ENCODE data around the gene RAB3GAP2.
"Not testable (repeated sequence)": the region's sequence is repeated elsewhere in the genome, so short reads cannot be mapped to it uniquely, and the experiment has no call there.

The RAB3GAP2 gene, protein sequence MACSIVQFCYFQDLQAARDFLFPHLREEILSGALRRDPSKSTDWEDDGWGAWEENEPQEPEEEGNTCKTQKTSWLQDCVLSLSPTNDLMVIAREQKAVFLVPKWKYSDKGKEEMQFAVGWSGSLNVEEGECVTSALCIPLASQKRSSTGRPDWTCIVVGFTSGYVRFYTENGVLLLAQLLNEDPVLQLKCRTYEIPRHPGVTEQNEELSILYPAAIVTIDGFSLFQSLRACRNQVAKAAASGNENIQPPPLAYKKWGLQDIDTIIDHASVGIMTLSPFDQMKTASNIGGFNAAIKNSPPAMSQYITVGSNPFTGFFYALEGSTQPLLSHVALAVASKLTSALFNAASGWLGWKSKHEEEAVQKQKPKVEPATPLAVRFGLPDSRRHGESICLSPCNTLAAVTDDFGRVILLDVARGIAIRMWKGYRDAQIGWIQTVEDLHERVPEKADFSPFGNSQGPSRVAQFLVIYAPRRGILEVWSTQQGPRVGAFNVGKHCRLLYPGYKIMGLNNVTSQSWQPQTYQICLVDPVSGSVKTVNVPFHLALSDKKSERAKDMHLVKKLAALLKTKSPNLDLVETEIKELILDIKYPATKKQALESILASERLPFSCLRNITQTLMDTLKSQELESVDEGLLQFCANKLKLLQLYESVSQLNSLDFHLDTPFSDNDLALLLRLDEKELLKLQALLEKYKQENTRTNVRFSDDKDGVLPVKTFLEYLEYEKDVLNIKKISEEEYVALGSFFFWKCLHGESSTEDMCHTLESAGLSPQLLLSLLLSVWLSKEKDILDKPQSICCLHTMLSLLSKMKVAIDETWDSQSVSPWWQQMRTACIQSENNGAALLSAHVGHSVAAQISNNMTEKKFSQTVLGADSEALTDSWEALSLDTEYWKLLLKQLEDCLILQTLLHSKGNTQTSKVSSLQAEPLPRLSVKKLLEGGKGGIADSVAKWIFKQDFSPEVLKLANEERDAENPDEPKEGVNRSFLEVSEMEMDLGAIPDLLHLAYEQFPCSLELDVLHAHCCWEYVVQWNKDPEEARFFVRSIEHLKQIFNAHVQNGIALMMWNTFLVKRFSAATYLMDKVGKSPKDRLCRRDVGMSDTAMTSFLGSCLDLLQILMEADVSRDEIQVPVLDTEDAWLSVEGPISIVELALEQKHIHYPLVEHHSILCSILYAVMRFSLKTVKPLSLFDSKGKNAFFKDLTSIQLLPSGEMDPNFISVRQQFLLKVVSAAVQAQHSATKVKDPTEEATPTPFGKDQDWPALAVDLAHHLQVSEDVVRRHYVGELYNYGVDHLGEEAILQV (N-terminal part only)

DNA sequence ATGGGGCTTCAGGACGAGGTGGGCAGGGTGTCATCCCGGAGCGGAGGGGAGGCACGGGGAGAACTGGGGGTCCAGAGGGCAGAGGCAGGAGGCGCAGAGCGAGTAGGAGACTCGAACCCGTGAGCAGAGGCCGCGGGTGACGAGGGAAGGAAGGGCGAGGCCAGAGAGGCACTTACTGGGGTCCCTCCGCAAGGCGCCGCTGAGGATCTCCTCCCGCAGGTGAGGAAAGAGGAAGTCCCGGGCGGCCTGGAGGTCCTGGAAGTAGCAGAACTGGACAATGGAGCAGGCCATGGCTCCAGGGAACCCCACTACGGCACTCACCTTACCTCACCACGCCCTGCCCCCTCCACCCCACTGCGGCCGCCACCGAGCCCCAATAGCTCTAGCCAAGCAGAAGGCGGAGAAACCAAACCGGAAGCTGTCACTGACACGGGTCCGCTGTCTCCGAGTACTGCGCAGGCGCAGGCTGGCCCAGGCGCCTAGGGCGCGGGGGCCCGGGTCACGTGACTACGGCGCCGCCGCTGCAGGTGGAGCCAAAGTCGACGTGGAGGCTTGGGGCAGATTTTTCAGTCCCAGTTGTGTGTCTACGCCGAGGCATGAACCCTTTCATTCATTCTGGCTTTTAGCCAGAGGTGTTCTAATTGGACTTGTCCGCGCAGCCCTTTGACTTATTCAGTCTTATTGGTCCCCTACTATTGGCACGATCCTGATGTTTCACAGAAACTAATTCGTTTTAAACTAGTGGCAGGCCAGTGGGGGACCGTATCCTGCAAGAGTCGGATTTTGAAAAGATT lies at the start of gene RAB3GAP2:
TSS of gene RAB3GAP2 (minus strand) at position 407 of the 794 bp plus-strand sequence. CDS start at position 291, 116 bp downstream.
- DNase-seq (ENCODE audit: low spot score) = peak; percentile 98

DNA sequence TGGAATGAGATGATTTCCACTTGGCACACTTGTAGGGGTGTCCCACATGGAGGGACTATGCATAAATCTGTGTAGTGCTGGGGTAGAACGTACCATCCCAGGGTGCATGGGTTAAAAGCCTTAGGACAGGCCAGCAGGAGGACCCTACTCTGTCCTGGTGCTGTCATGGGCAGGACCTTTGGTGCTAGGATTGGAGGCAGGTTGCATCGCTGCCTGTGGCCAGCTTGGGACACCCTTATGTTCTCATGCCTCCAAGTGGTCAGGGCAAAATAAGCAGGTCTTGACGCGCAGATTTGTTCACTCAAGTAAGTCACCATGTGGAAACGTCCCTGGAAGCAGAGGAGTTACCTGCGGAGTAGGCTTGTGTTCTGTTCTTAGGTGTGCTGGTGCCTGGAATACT lies 49.5 kb upstream of the RAB3GAP2 start:
- no peak for DNase-seq (ENCODE audit: low spot score)

DNA sequence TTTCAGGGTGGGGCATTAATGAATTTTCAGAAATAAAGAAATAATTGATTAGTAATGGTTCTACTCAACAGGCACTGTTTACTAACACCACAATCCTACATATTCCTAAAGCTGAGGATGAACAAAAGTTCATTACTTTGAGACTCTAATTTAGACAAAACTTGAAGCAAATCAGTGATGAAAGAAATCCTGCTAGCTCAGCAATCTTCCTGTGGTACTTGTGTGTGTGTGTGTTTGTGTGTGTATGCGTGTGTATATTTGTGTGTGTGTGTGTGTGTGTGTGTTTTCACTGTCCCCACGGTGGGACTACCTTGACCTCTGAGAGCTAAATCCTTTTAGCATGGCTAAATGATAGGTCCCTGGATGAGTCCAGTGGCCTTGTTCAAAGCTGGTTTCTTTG lies 48.5 kb upstream of the RAB3GAP2 start:
- no peak for DNase-seq (ENCODE audit: low spot score)

DNA sequence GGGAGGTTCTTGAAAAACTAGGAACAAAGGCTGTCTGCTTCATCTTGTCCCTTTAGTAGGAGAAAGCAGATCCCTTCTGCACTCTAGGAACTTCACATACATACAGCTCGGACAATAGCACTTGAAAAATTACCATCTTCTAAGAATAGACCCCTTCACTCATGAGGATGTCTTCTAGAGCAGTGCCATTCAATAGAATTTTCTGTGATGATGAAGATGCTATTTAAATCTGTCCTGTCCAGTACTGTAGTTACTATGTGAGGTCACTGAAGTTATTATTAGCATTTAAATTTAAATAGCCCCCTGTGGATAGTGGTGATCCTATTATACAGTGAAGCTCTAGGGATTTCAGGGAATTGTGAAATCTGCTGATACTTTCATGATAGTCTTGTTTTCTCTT lies 46.4 kb upstream of the RAB3GAP2 start:
- no peak for DNase-seq (ENCODE audit: low spot score)

DNA sequence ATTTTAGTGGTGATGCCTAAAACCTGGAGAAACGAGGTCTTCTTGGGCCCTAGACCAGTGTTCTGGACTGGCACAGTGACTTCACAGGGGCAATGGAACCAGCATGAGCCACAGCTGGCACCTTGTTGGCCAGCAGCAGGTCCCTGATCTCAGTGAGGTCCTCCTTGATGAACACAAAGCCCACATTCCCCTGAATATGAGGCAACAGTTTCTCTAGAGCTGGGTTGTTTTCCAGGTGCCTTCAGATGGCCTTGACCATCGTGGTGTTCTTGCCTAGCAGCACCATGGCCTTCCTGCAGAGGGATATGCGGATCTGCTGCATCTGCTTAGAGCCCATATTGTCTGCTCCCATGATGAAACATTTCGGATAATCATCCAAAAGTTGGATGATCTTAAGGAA lies 44.9 kb upstream of the RAB3GAP2 start:
- DNase-seq (ENCODE audit: low spot score) = no peak

DNA sequence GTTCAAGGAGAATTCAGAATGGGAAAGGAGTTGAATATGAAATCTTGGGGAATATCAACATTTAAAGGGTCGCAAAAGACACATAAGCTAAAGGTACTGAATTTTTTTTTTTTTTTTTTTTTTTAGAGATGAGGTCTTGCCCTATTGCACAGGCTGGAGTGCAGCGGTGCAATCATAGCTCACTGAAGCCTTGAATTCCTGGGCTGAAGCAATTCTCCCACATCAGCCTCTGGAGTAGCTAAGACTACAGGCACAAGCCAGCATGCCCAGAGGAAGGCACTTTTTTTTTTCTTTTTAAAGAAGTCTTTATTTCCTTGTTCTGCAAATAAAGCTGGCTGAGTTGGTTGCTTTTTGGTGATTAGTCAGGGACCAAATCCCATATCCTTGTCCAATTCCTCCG lies 44.1 kb upstream of the RAB3GAP2 start:
- DNase-seq (ENCODE audit: low spot score) = no peak

DNA sequence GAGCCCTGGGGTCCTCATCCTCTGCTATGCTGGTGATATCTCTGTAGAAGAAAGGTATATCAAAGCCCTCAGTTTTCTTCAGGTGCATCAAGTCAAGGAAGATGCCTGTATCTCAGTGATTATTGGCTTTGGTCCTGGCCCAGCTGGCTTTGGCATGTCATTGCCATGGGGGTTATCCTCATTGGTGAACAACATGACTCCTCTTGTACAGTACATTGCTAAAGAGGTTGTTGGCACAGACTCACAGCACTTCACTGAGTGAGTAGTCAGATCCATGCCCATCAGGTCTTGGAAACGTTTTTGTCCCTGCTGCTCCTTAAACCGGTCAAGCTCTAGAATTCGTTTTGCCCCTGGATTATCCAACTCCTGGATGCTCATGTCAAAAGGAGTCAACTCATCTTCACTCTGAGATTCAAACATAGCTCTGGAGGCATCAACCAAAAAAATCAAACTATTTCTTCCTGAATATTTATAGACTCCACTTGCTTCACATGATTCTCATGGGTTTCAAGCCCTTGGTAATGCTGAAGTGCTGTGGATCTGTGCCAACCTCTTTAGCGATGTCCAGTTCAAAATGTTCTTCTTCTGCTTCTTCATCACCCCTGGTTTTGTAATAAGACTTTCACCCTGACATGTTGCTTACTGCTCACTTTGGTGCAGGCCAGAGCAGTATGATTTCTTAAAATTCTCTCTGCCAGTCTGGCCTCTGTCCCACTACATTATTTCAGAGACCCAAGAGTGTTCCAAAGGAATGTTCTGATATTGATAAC lies 43.0 kb upstream of the RAB3GAP2 start:
- no peak for DNase-seq (ENCODE audit: low spot score)

DNA sequence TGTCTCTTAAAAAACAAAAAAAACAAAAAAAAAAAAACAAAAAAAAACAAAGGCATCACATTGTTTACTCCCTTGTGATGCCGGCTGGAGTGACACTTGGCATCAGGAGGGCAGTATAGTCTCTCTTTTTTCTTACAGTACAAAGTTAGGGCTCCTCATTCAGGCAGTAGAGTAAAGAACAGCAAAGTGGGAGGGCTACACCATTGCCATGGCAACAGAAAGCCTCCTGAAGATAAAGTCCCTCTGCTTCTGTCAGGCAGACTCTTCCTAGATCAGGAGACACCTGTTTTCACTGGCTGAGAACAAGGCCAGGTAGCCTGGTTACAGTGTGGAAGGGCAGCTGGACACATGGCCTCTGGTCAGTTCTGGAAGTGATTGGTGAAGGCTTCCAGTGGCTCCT lies 41.3 kb upstream of the RAB3GAP2 start:
- DNase-seq (ENCODE audit: low spot score) = no peak

DNA sequence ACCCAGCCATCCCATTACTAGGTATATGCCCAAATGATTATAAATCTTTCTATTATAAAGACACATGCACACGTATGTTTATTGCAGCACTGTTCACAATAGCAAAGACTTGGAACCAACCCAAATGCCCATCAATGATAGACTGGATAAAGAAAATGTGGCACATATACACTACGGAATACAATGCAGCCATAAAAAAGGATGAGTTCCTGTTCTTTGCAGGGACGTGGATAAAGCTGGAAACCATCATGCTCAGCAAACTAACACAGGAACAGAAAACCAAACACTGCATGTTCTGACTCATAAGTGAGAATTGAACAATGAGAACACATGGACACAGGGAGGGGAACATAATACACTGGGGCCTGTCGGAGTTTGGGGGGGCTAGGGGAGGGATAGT lies 37.9 kb upstream of the RAB3GAP2 start:
- DNase-seq (ENCODE audit: low spot score) = not testable (repeated sequence)

DNA sequence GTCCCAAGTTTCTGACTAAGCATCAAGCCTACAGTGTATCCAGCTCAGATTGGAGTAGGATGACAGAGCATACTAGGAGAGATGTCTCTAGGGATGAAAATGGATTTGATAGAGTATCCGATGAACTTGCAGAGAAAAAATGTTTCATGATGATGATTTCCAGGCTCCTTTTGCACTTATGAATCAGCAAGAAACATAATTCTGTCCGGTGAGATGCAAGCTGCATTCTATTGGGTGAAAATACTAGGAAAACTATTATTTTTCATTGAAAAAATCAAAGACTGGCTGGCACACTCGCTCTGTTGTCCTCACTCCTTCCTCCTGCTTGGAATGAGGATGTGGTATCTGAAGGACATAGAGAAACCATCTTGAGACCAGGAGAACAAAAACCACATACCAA lies 35.4 kb upstream of the RAB3GAP2 start:
- DNase-seq (ENCODE audit: low spot score) = no peak

DNA sequence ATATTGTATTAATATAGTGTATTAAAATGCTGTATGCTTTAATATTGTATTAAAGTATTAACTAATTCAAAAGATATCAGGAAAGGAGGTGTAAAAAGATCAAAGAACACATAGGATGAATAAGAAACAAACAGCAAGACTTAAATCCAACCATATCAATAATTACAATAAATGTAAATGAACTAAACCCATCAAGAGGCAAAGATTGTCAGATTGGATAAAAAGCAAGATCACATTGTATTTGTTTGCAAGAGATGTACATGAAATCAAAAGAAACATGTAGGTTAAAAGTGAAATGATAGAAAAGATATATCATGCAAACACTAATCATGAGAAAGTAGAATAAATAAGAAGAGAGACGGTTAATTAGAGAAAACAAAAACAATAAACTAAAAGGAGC lies 34.1 kb upstream of the RAB3GAP2 start:
- no peak for DNase-seq (ENCODE audit: low spot score)

DNA sequence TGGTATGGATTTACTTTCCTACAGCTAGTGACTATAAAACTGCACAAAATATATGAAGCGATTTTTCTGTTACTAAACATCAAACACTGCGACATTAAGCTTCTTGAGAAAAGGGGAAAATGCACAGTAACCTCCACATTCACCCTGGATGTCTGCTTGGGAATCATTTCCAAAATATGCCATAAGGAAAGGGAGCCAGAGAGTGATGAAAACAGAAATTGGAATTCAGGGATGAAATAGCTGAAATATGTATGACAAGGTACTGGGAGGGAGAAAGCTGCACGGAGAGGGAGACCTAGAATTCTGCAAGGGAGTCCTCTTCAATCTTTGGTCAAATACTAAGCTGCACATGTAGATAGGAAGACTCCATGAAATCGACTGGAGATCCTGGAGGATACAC lies 31.6 kb upstream of the RAB3GAP2 start:
- no peak for DNase-seq (ENCODE audit: low spot score)

DNA sequence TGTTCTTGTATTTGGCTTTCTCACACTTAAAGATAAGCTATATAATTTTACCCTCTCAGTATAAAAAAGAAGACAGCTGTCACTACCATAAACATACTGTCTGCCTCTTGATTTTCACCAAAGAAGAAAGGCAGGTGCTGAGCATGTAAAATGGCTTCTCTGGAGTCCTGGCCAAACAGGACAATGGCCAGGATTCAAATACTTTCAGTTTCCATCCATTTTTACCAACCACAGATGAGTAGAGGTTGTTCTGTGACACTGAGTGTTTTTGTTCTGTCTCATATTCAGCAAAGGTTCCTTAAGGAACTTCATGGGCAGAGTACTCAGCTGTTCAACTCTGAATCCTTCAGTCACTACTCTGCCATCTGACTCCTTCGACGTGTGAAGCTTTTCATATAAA lies 29.4 kb upstream of the RAB3GAP2 start:
- no peak for DNase-seq (ENCODE audit: low spot score)

DNA sequence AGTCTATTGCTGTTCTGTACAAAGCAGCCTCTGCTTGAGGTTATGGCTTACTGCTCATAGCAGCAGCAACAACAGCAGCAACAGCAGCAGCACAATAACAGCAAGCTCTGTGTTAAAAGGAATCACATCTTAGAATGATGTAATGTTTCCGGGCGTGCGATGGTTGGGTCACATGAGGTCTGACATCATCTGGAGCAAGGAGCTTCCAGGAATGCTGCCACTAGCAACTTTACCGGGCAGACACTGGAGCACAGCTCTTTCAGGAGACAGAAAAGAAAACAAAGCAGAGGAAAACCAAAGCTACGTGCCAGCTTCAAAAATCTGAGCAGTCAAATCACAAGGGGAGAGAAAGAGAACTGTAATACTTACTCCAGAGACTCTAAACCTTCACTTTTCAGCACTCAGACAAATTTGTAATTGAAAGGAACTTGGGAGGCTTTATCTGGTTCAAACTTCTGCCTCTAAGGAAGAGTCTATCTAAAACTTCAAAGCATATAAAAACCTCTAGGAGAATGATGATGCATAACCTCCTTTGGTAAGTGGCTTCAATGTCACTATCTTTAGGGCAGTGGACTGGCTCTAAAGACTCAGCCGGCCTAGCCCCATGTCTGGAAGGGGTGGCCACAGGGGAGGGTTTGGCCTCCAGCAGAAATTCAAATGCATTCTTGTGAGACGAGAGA lies 28.3 kb upstream of the RAB3GAP2 start:
- no peak for DNase-seq (ENCODE audit: low spot score)

DNA sequence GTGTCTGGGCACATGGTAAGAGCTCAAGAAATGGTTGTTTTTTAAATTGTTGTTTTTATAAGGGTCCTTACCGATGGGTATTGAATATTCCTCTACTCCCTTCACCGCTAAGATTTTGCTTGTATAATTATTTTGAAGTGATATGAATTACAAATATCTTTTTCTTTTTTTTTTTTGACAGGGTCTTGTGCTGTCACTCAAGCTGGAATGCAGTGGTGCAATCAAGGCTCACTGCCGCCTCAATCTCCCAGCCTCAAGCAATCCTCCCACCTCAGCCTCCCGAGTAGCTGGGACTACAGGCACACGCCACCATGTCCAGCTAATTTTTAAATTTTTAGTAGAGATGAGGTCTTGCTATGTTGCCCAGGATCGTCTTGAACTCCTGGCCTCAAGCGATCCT lies 27.1 kb upstream of the RAB3GAP2 start:
- DNase-seq (ENCODE audit: low spot score) = no peak

DNA sequence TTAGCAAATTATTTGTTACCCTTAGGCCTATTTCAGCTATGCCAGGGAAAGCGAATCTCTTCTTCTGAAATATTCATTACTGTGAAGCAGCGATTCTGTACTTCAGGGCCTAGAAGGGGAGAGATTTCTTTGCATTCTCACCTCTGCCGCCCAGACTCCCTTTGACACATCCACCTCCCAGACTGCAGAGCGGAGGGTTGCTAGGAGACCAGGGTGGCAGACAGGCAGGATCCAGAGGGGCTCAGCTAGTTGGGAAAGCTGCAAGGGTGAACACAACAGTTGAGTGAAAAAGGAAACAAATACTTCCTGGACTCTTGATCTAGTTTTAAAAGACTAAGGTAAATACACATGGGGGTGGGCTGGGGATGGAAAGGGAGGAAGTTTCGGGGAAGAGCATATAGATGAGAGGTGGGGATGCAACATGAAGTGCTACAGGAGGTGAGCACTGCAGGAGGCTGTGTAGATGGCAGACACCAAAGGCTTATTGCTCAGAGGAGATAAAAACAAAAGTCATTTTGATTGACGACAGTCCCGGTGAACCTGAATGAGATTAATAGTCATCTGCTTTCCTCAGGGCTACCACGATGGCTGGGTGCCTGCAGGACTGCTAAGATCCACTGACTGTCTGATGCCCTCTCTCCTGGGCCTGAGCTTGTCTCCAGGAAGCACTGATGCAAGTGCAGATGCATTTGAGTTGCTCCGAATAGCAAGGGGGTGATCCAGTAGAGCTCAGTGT lies 26.4 kb upstream of the RAB3GAP2 start:
- no peak for DNase-seq (ENCODE audit: low spot score)

DNA sequence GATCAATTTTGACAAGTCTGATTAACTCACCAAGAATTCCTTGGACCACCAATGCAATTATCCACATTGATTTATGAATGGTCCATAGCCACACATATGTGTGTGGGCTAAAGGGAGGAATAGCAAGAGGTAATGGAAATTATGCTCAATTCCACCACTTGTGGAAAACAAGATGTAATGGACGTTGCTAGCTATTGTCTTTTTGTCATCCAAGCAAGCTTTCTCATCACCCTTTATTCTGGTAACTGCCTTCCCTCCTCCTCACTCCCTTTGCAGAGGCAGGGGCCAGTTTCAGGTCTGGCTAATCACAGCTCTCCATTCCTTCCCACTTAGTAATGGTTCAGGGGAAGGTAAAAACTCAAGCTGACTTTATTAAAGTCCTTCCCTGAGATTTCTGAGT lies 24.7 kb upstream of the RAB3GAP2 start:
- no peak for DNase-seq (ENCODE audit: low spot score)

DNA sequence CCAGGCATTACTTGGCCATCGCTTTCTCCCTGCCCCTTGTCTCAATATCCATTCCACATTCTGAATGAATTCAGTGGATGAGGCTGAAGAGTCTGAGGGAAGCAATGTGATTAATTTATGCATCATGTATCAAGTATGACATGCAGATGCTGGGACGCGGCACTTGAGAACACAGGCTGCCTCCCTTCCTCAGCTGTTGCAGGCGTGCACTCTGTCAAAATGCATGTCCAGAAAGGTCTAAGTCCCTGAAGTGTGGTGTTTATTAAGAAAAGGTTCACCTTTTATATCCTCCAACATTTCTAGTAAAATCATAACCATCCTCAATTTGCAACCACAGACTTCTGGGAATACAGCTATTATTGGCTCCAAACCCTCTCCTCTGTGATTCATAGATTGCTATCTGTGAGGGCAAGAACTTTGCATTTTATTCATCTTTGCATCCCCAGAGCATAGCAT lies 22.6 kb upstream of the RAB3GAP2 start:
- no peak for DNase-seq (ENCODE audit: low spot score)

DNA sequence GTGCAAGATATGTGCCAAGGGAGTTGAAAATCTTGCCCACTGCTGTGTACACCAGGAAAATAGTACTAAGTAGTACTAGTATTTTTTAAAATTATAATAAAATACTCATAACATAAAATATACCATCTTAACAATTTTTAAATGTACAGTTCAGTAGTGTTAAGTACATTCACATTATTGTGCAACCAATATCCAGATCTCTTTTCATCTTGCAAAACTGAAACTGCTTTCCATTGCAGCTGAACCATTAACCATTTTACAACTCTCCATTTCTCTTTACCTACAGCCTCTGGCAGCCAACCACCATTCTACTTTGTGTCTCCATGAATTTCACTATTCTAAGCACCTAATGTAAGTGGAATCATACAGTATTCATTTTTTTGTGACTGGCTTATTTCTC lies 19.3 kb upstream of the RAB3GAP2 start:
- no peak for DNase-seq (ENCODE audit: low spot score)

Measured in CD4-positive, alpha-beta T cell treated with Interleukin-15 for 4 hours (primary cell).